ENCODE measurements around the gene MAP3K5. TPM values are rescaled to one million over a fixed set of nuclear protein-coding genes. Genes with fewer than 3 reads are reported as not detected.

The MAP3K5 gene
- total RNA-seq, 1 donor from 2014 or later = 0.09 TPM

- TF ChIP-seq CTCF (conservative IDR thresholded peaks at IDR 0.05) = no peak
- H3K27ac Mint-ChIP-seq (ENCODE audit: unreplicated experiment) = no peak overlapping the region
- no peaks in the 10 kb centered on the region for H3K36me3 Mint-ChIP-seq (ENCODE audit: low read depth)
- no peaks in the 10 kb centered on the region for H3K27me3 Mint-ChIP-seq (ENCODE audit: low read depth)
- no peak overlapping the region for H3K4me3 Mint-ChIP-seq
- DNase-seq (ENCODE audit: low read depth, low spot score) = no peak
- no peaks in the 10 kb centered on the region for H3K4me1 Mint-ChIP-seq
- H3K9me3 Mint-ChIP-seq = no peaks in the 10 kb centered on the region
Observed at GRCh38 chr6:136706430-136706829, 85.8 kb downstream of the MAP3K5 start.

GRCh38 chr6:136703331-136703865 is 88.9 kb downstream of the MAP3K5 start:
- H3K27me3 Mint-ChIP-seq (ENCODE audit: low read depth) = peaks cover 8% of the 10 kb centered on the region
- H3K36me3 Mint-ChIP-seq (ENCODE audit: low read depth) = no peaks in the 10 kb centered on the region
- no peak overlapping the region for H3K4me3 Mint-ChIP-seq
- H3K9me3 Mint-ChIP-seq = no peaks in the 10 kb centered on the region
- no peaks in the 10 kb centered on the region for H3K4me1 Mint-ChIP-seq
- no peak for TF ChIP-seq CTCF (conservative IDR thresholded peaks at IDR 0.05)
- no peak overlapping the region for H3K27ac Mint-ChIP-seq (ENCODE audit: unreplicated experiment)
- no peak for DNase-seq (ENCODE audit: low read depth, low spot score)

GRCh38 chr6:136701045-136701444 is 91.2 kb downstream of the MAP3K5 start:
- Mint-ChIP-seq H3K27ac (ENCODE audit: unreplicated experiment) (no peak overlapping the region), H3K4me3 (no peak overlapping the region), H3K9me3 (no peaks in the 10 kb centered on the region), H3K27me3 (ENCODE audit: low read depth) (peaks cover 8% of the 10 kb centered on the region), H3K36me3 (ENCODE audit: low read depth) (no peaks in the 10 kb centered on the region), H3K4me1 (no peaks in the 10 kb centered on the region)
- no peak for TF ChIP-seq CTCF (conservative IDR thresholded peaks at IDR 0.05)
- no peak for DNase-seq (ENCODE audit: low read depth, low spot score)

- Mint-ChIP-seq H3K4me3 (no peak overlapping the region), H3K9me3 (no peaks in the 10 kb centered on the region), H3K4me1 (no peaks in the 10 kb centered on the region), H3K36me3 (ENCODE audit: low read depth) (no peaks in the 10 kb centered on the region), H3K27ac (ENCODE audit: unreplicated experiment) (no peak overlapping the region), H3K27me3 (ENCODE audit: low read depth) (peaks cover 8% of the 10 kb centered on the region)
- TF ChIP-seq CTCF (conservative IDR thresholded peaks at IDR 0.05) = no peak
- no peak for DNase-seq (ENCODE audit: low read depth, low spot score)
Observed at GRCh38 chr6:136699358-136699757, 92.9 kb downstream of the MAP3K5 start.

- Mint-ChIP-seq H3K27me3 (ENCODE audit: low read depth) (peaks cover 8% of the 10 kb centered on the region), H3K27ac (ENCODE audit: unreplicated experiment) (no peak overlapping the region), H3K9me3 (no peaks in the 10 kb centered on the region), H3K4me3 (no peak overlapping the region), H3K36me3 (ENCODE audit: low read depth) (no peaks in the 10 kb centered on the region), H3K4me1 (no peaks in the 10 kb centered on the region)
- DNase-seq (ENCODE audit: low read depth, low spot score) = no peak
- TF ChIP-seq CTCF (conservative IDR thresholded peaks at IDR 0.05) = no peak
Observed at GRCh38 chr6:136696783-136697364, 95.4 kb downstream of the MAP3K5 start.
